ENCODE data around the gene DYSF. TPM values are rescaled to one million over a fixed set of nuclear protein-coding genes. Genes with fewer than 3 reads are reported as not detected.

Gene DYSF
- total RNA-seq, 1 experiment from 2014 or later = 0.24 TPM

- DNase-seq (ENCODE audit: low spot score) = peak; percentile 61
- no TSS peak for BruUV-seq (replicated peaks)
- no peaks in the 10 kb centered on the region for H3K9me3 ChIP-seq (ENCODE audit: low read depth, low read length, poor library complexity, severe bottlenecking)
- TF ChIP-seq CTCF (conservative IDR thresholded peaks at IDR 0.05; ENCODE audit: low read depth, low read length) (no peak), EZH2 (IDR thresholded peaks at IDR 0.05; ENCODE audit: borderline replicate concordance, low read depth, low read length, poor library complexity, severe bottlenecking) (no peak)
- no peak overlapping the region for H3K27ac ChIP-seq (ENCODE audit: low read depth, low read length, poor library complexity, severe bottlenecking)
- no peak overlapping the region for H3K4me3 ChIP-seq (ENCODE audit: low read depth, low read length, poor library complexity, severe bottlenecking)
- no peaks in the 10 kb centered on the region for H3K36me3 ChIP-seq (ENCODE audit: insufficient read depth, low read length, poor library complexity, severe bottlenecking)
- ChIA-PET POLR2A (ENCODE audit: low non-redundant PET) (no interaction called here), CTCF (no interaction called here)
- H3K4me1 ChIP-seq (ENCODE audit: insufficient read depth, low read length, poor library complexity, severe bottlenecking) = peaks cover 13% of the 10 kb centered on the region
- intact Hi-C loops (cut with micrococcal nuclease; ENCODE audit: unreplicated experiment) = no loop called here
- no peaks in the 10 kb centered on the region for H3K27me3 ChIP-seq (replicated peaks; ENCODE audit: insufficient read depth, low read depth, low read length, poor library complexity)
Observed at GRCh38 chr2:71563872-71564271, 110.5 kb downstream of the DYSF start.

GRCh38 chr2:71564361-71564760 is 111.0 kb downstream of the DYSF start:
- intact Hi-C loops (cut with micrococcal nuclease; ENCODE audit: unreplicated experiment) = no loop called here
- H3K36me3 ChIP-seq (ENCODE audit: insufficient read depth, low read length, poor library complexity, severe bottlenecking) = no peaks in the 10 kb centered on the region
- no TSS peak for BruUV-seq (replicated peaks)
- CTCF ChIA-PET = no interaction called here
- no peak for TF ChIP-seq CTCF (conservative IDR thresholded peaks at IDR 0.05; ENCODE audit: low read depth, low read length)
- no peaks in the 10 kb centered on the region for H3K27me3 ChIP-seq (replicated peaks; ENCODE audit: insufficient read depth, low read depth, low read length, poor library complexity)
- H3K27ac ChIP-seq (ENCODE audit: low read depth, low read length, poor library complexity, severe bottlenecking) = no peak overlapping the region
- H3K9me3 ChIP-seq (ENCODE audit: low read depth, low read length, poor library complexity, severe bottlenecking) = no peaks in the 10 kb centered on the region
- no peak overlapping the region for H3K4me3 ChIP-seq (ENCODE audit: low read depth, low read length, poor library complexity, severe bottlenecking)
- no peak for DNase-seq (ENCODE audit: low spot score)
- peaks cover 13% of the 10 kb centered on the region for H3K4me1 ChIP-seq (ENCODE audit: insufficient read depth, low read length, poor library complexity, severe bottlenecking)
- POLR2A ChIA-PET (ENCODE audit: low non-redundant PET) = no interaction called here

GRCh38 chr2:71564790-71565189 is 111.4 kb downstream of the DYSF start:
- intact Hi-C loops (cut with micrococcal nuclease; ENCODE audit: unreplicated experiment) = no loop called here
- CTCF ChIA-PET = no interaction called here
- Histone ChIP-seq H3K9me3 (ENCODE audit: low read depth, low read length, poor library complexity, severe bottlenecking) (no peaks in the 10 kb centered on the region), H3K36me3 (ENCODE audit: insufficient read depth, low read length, poor library complexity, severe bottlenecking) (no peaks in the 10 kb centered on the region), H3K4me3 (ENCODE audit: low read depth, low read length, poor library complexity, severe bottlenecking) (no peak overlapping the region), H3K4me1 (ENCODE audit: insufficient read depth, low read length, poor library complexity, severe bottlenecking) (peaks cover 13% of the 10 kb centered on the region), H3K27ac (ENCODE audit: low read depth, low read length, poor library complexity, severe bottlenecking) (no peak overlapping the region), H3K27me3 (replicated peaks; ENCODE audit: insufficient read depth, low read depth, low read length, poor library complexity) (no peaks in the 10 kb centered on the region)
- BruUV-seq (replicated peaks) = no TSS peak
- no peak for DNase-seq (ENCODE audit: low spot score)
- no peak for TF ChIP-seq EZH2 (IDR thresholded peaks at IDR 0.05; ENCODE audit: borderline replicate concordance, low read depth, low read length, poor library complexity, severe bottlenecking)
- TF ChIP-seq CTCF (conservative IDR thresholded peaks at IDR 0.05; ENCODE audit: low read depth, low read length) = no peak
- POLR2A ChIA-PET (ENCODE audit: low non-redundant PET) = no interaction called here
